CD4-positive, alpha-beta memory T cell (primary cell): ENCODE measurements around the gene CDC42. TPM values are rescaled to one million over a fixed set of nuclear protein-coding genes. Genes with fewer than 3 reads are reported as not detected.

Source experiments
- CTCF ChIA-PET: fragments of 350-600 bp; sonication (Branson Sonifier 250); formaldehyde crosslinking; loops from one replicate; lab custom pipeline; 2021; ENCODE audit warnings: inconsistent platforms; ENCODE audit not compliant: partially characterized antibody; lab: Charles Lee
- POLR2A ChIA-PET: fragments of 350-600 bp; sonication (Branson Sonifier 250); formaldehyde crosslinking; loops from one replicate; lab custom pipeline; 2021; ENCODE audit not compliant: partially characterized antibody; lab: Charles Lee
- DNase-seq, 5 donors: peaks; one replicate each; pipeline versions ENCODE4 v3.0.0 to v3.0.0-alpha.2; 2020 to 2022; ENCODE audit warnings: mixed read lengths in 1 of 5
- H3K27ac ChIP-seq: one replicate; pipeline ENCODE4 v1.7.0; 2013; ENCODE audit warnings: low read depth, low read length
- H3K27me3 ChIP-seq: 2 replicates; pipeline ENCODE4 v1.7.0; 2013; ENCODE audit warnings: mild to moderate bottlenecking, low read length, moderate library complexity; ENCODE audit not compliant: insufficient read depth
- H3K36me3 ChIP-seq: 2 replicates; pipeline ENCODE4 v1.7.0; 2013; ENCODE audit warnings: mild to moderate bottlenecking, low read length, moderate library complexity; ENCODE audit not compliant: insufficient read depth
- H3K4me1 ChIP-seq: 2 replicates; pipeline ENCODE4 v1.7.0; 2013; ENCODE audit warnings: mild to moderate bottlenecking, low read length, moderate library complexity; ENCODE audit not compliant: insufficient read depth
- H3K4me3 ChIP-seq, 2 donors: one replicate each; pipeline ENCODE4 v1.7.0; 2013; ENCODE audit warnings: low read length in 2 of 2, mild to moderate bottlenecking in 1 of 2
- H3K9me3 ChIP-seq, 2 donors: one replicate each; pipeline ENCODE4 v1.7.0; 2013; ENCODE audit warnings: low read length in 2 of 2, control low read depth in 1 of 2; ENCODE audit not compliant: control insufficient read depth in 1 of 2
- H3K27ac Mint-ChIP-seq, 7 donors: one replicate each; pipeline ENCODE4 v1.8.0; 2020 to 2021; ENCODE audit warnings: mixed read lengths in 7 of 7, mild to moderate bottlenecking in 6 of 7, inconsistent platforms in 3 of 7, moderate library complexity in 3 of 7
- H3K27me3 Mint-ChIP-seq, 2 donors: one replicate each; pipeline ENCODE4 v1.8.0; 2020 to 2021; ENCODE audit warnings: mixed read lengths in 2 of 2
- H3K36me3 Mint-ChIP-seq, 2 donors: one replicate each; pipeline ENCODE4 v1.8.0; 2020 to 2021; ENCODE audit warnings: mixed read lengths in 2 of 2, inconsistent platforms in 1 of 2, mild to moderate bottlenecking in 1 of 2
- H3K4me1 Mint-ChIP-seq, 4 donors: one replicate each; pipeline ENCODE4 v1.8.0; 2020 to 2021; ENCODE audit warnings: mixed read lengths in 4 of 4, mild to moderate bottlenecking in 1 of 4
- H3K4me3 Mint-ChIP-seq, 8 donors: one replicate each; pipeline ENCODE4 v1.8.0; 2020 to 2021; ENCODE audit warnings: mixed read lengths in 8 of 8, mild to moderate bottlenecking in 7 of 8, moderate library complexity in 6 of 8, inconsistent platforms in 3 of 8
- H3K9me3 Mint-ChIP-seq, 8 donors: one replicate each; pipeline ENCODE4 v1.8.0; 2020 to 2021; ENCODE audit warnings: mixed read lengths in 8 of 8, mild to moderate bottlenecking in 5 of 8, inconsistent platforms in 3 of 8, moderate library complexity in 1 of 8
- intact Hi-C: fragments of 100-400 bp; cut with micrococcal nuclease; formaldehyde crosslinking; loops from one replicate; pipeline ENCODE4 v1.15.1; 2023
- polyA plus RNA-seq, 2 donors: library from polyadenylated mRNA; unstranded; fragments of 300-500 nt; fragmentation: Illumina TruSeq; gene quantifications; one replicate each; pipeline ENCODE4 v1.2.3, GENCODE V29; 2021
- total RNA-seq, 2 experiments: library from RNA; stranded (reverse); gene quantifications; one replicate each; pipeline ENCODE4 v1.2.3, GENCODE V29; 2021

The CDC42 gene
- total and polyA plus RNA-seq, 4 experiments from 2014 or later: 159 to 320 (median 198) TPM

DNA sequence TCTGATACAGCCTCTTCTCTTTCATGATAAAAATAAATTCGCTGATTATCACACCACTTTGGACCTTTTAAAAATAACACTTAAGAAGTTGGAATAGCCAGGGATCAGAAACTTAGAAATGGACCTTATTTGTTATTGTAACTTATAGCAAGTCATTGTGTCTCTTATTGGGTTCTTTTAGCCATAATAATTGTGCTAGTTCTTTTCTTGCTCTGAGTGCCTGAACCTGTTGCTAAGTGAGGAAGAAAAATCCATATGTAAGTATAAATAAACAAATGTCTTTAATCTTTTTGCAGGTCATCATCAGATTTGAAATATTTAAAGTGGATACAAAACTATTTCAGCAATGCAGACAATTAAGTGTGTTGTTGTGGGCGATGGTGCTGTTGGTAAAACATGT is 25.6 kb downstream of the CDC42 start:
- no peak for DNase-seq
- Histone ChIP-seq H3K36me3 (peaks cover 29% of the 10 kb centered on the region), H3K4me3 (no peak overlapping the region), H3K9me3 (no peaks in the 10 kb centered on the region), H3K27ac (no peak overlapping the region), H3K4me1 (peaks cover 89% of the 10 kb centered on the region), H3K27me3 (no peaks in the 10 kb centered on the region)
- intact Hi-C loops: no loop called here
- Mint-ChIP-seq H3K27ac (peak overlapping the region in 5 of 7 donors; percentile 4 to 82 (median 29)), H3K27me3 (no peaks in the 10 kb centered on the region), H3K9me3 (peaks cover 0 to 6% (median 0%) of the 10 kb centered on the region in 8 donors), H3K4me3 (peak overlapping the region in 6 of 8 donors; percentile 3 to 76 (median 45)), H3K36me3 (peaks cover 45 to 75% of the 10 kb centered on the region in 2 donors), H3K4me1 (peaks cover 61 to 92% (median 74%) of the 10 kb centered on the region in 4 donors)
- CTCF ChIA-PET: interaction anchor here (1.0 kb wide), 1 partner anchor 54 kb away, joined by 6 read pairs; no protein-coding TSS in a partner anchor
- POLR2A ChIA-PET: interaction anchor here (0.6 to 7.4 kb wide), 2 partner anchors 54 to 1276 kb away, joined by 4 to 38 read pairs; no protein-coding TSS in a partner anchor

DNA sequence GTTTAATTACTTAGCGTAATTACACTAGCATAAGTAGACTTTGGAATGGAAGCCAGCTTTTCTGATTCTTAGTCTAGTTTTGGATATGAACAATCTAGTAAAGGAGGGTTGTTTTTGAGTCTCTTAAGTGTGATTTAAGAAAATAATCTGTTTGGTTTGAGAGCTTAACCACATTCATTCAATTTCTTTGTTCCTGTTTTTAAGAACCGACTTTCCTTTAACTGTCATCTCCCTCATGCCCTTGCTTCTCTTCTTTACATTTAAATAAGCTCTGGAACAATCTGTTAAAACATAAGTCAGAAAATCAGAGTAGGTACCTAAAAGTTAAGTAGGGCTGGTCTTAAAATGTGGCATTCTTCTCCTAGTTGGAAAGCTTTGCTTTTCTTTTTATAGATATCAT is 27.7 kb downstream of the CDC42 start:
- Histone ChIP-seq H3K9me3 (no peaks in the 10 kb centered on the region), H3K27ac (no peak overlapping the region), H3K4me1 (peaks cover 90% of the 10 kb centered on the region), H3K27me3 (no peaks in the 10 kb centered on the region), H3K4me3 (no peak overlapping the region), H3K36me3 (peaks cover 29% of the 10 kb centered on the region)
- intact Hi-C loops: no loop called here
- H3K27ac Mint-ChIP-seq: peak overlapping the region in 1 of 7 donors; percentile 57
- ChIA-PET POLR2A (interaction anchor here (0.8 to 7.4 kb wide), 3 partner anchors 27 to 69 kb away, joined by 3 to 38 read pairs (median 7); partner anchors contain the start of gene CDC42), CTCF (interaction anchor here (0.7 to 2.5 kb wide), 2 partner anchors 12 to 58 kb away, joined by 3 to 11 read pairs; no protein-coding TSS in a partner anchor)
- H3K9me3 Mint-ChIP-seq: peaks cover 0 to 3% (median 0%) of the 10 kb centered on the region in 8 donors
- no peak for DNase-seq
- peaks cover 43 to 81% of the 10 kb centered on the region in 2 donors for H3K36me3 Mint-ChIP-seq
- H3K4me1 Mint-ChIP-seq: peaks cover 65 to 94% (median 76%) of the 10 kb centered on the region in 4 donors
- H3K27me3 Mint-ChIP-seq: no peaks in the 10 kb centered on the region
- H3K4me3 Mint-ChIP-seq: no peak overlapping the region

DNA sequence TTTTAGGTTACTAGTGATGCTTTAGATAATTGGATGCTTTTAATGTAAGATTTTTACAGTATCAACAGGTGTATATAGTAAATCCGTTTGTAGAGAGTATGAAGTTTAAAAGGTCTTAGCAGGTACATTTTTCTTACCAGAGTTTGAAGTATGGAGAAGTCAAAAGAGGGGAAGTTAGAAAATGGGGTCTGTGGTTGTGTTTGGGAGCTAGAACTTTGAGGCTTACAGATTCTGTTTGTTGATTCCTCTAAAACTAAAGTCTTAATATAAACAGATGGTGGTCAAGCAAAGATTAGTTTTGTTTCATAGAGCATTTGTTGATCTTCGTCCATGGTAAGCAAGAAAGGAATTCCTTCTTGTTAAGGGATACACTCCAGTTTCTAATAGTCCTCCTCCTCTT is 35.8 kb downstream of the CDC42 start:
- Mint-ChIP-seq H3K27ac (peak overlapping the region; percentile 8 to 88 (median 79)), H3K36me3 (peaks cover 61 to 88% of the 10 kb centered on the region in 2 donors), H3K9me3 (no peaks in the 10 kb centered on the region), H3K27me3 (no peaks in the 10 kb centered on the region), H3K4me1 (peaks cover 67 to 100% (median 83%) of the 10 kb centered on the region in 4 donors), H3K4me3 (peak overlapping the region in 7 of 8 donors; percentile 6 to 83 (median 73))
- H3K27ac ChIP-seq: peak overlapping the region; percentile 22
- H3K4me3 ChIP-seq: no peak overlapping the region
- H3K4me1 ChIP-seq: peaks cover 98% of the 10 kb centered on the region
- ChIA-PET CTCF (no interaction called here), POLR2A (no interaction called here)
- peaks cover 52% of the 10 kb centered on the region for H3K36me3 ChIP-seq
- no peak for DNase-seq
- intact Hi-C loops: loop anchor here (2.0 kb wide), 2 partner anchors 14 to 32 kb away; no protein-coding TSS in a partner anchor
- H3K9me3 ChIP-seq: no peaks in the 10 kb centered on the region
- H3K27me3 ChIP-seq: no peaks in the 10 kb centered on the region

DNA sequence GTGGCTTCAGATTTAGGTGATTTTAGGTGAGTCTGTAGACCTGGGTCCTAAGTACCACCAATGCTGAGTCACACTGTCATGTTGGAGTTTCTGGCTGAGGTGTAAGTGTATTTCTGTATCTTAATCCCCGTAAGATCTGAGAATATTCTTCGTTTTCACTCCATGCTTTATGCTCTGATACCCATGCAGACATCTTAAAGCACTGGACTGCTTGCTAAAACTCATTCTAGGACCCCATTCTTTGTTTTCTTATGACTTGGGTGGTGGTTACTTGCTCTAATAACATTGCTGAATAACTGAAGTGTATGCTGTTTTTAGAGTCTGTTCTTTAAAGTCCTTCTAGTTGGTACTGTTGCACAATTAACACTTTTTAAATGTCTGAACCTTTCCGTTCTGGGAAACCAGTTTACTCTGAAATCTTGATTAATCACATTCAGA is 36.6 kb downstream of the CDC42 start:
- Histone ChIP-seq H3K36me3 (peaks cover 56% of the 10 kb centered on the region), H3K27me3 (no peaks in the 10 kb centered on the region), H3K9me3 (no peaks in the 10 kb centered on the region), H3K4me3 (peak overlapping the region in 1 of 2 donors; percentile 6), H3K4me1 (peaks cover 93% of the 10 kb centered on the region), H3K27ac (peak overlapping the region; percentile 22)
- no peaks in the 10 kb centered on the region for H3K27me3 Mint-ChIP-seq
- H3K4me3 Mint-ChIP-seq: peak overlapping the region in 7 of 8 donors; percentile 39 to 83 (median 78)
- ChIA-PET POLR2A (interaction anchor here (1.0 to 5.3 kb wide), 7 partner anchors 10 to 70 kb away, joined by 3 to 38 read pairs (median 8); partner anchors contain the start of gene CDC42), CTCF (interaction anchor here (1.6 to 3.3 kb wide), 2 partner anchors 16 to 66 kb away, joined by 7 to 15 read pairs; no protein-coding TSS in a partner anchor)
- intact Hi-C loops: loop anchor here (2.0 kb wide), 2 partner anchors 14 to 32 kb away; no protein-coding TSS in a partner anchor
- no peaks in the 10 kb centered on the region for H3K9me3 Mint-ChIP-seq
- H3K27ac Mint-ChIP-seq: peak overlapping the region; percentile 10 to 88 (median 79)
- peaks cover 65 to 98% (median 81%) of the 10 kb centered on the region in 4 donors for H3K4me1 Mint-ChIP-seq
- peaks cover 67 to 87% of the 10 kb centered on the region in 2 donors for H3K36me3 Mint-ChIP-seq
- no peak for DNase-seq

DNA sequence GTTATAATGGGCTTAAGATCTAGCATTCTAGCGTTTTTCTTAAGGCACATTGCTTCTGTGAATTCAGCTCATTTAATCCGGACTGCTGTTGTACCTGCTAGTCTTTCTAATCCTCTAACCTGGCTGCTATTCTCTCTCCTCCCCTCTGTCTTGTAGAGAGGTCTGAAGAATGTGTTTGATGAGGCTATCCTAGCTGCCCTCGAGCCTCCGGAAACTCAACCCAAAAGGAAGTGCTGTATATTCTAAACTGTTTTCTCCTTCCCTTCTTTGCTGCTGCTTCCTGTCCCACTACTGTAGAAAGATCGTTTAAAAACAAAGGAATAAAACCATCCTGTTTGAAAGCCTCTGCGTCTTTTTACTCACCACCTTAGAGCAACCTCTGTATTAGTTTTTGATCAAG is 37.3 kb downstream of the CDC42 start:
- peak overlapping the region; percentile 76 to 83 (median 79) for H3K27ac Mint-ChIP-seq
- Histone ChIP-seq H3K9me3 (no peaks in the 10 kb centered on the region), H3K27me3 (no peaks in the 10 kb centered on the region), H3K27ac (peak overlapping the region; percentile 22), H3K4me3 (peak overlapping the region in 1 of 2 donors; percentile 6), H3K4me1 (peaks cover 86% of the 10 kb centered on the region), H3K36me3 (peaks cover 56% of the 10 kb centered on the region)
- H3K4me1 Mint-ChIP-seq: peaks cover 61 to 96% (median 78%) of the 10 kb centered on the region in 4 donors
- no peaks in the 10 kb centered on the region for H3K27me3 Mint-ChIP-seq
- no peaks in the 10 kb centered on the region for H3K9me3 Mint-ChIP-seq
- CTCF ChIA-PET: interaction anchor here (1.4 to 3.3 kb wide), 3 partner anchors 15 to 67 kb away, joined by 3 to 15 read pairs (median 7); no protein-coding TSS in a partner anchor
- peak overlapping the region; percentile 55 to 83 (median 78) for H3K4me3 Mint-ChIP-seq
- POLR2A ChIA-PET: interaction anchor here (1.0 to 5.3 kb wide), 8 partner anchors 10 to 71 kb away, joined by 3 to 38 read pairs (median 7); partner anchors contain the start of gene CDC42
- DNase-seq: peak in 2 of 5 donors; percentile 12 to 15
- intact Hi-C loops: loop anchor here (2.0 kb wide), 3 partner anchors 15 to 33 kb away; no protein-coding TSS in a partner anchor
- peaks cover 65 to 85% of the 10 kb centered on the region in 2 donors for H3K36me3 Mint-ChIP-seq

DNA sequence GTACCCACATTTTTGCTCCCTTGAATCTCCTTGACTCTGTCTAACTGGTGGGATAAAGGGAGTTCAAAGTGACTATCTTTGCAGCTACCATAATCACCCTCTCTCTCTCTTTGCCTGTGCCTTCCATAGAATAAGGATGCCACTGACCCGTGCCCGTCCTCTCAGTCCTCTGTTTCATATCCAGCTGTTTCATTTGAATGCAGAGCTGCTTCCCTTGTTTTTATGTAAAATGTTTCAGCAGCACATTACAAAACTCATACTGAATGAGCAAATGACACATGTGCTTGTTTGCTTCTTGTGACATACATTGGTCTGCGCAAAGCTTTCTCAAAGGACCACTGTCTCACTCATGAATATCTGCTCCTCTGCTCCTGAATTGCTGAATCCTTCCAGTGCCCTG is 38.4 kb downstream of the CDC42 start:
- Mint-ChIP-seq H3K9me3 (no peaks in the 10 kb centered on the region), H3K4me3 (peak overlapping the region in 6 of 8 donors; percentile 43 to 83 (median 72)), H3K36me3 (peaks cover 62 to 86% of the 10 kb centered on the region in 2 donors), H3K4me1 (peaks cover 58 to 89% (median 75%) of the 10 kb centered on the region in 4 donors), H3K27me3 (no peaks in the 10 kb centered on the region), H3K27ac (peak overlapping the region; percentile 11 to 84 (median 77))
- Histone ChIP-seq H3K9me3 (no peaks in the 10 kb centered on the region), H3K4me3 (no peak overlapping the region), H3K27me3 (no peaks in the 10 kb centered on the region), H3K27ac (no peak overlapping the region), H3K36me3 (peaks cover 56% of the 10 kb centered on the region), H3K4me1 (peaks cover 75% of the 10 kb centered on the region)
- ChIA-PET CTCF (interaction anchor here (0.9 to 3.3 kb wide), 4 partner anchors 9 to 68 kb away, joined by 3 to 15 read pairs (median 5); no protein-coding TSS in a partner anchor), POLR2A (interaction anchor here (1.1 to 5.3 kb wide), 5 partner anchors 36 to 72 kb away, joined by 5 to 38 read pairs (median 8); partner anchors contain the start of gene CDC42)
- no peak for DNase-seq
- intact Hi-C loops: loop anchor here (2.0 kb wide), 1 partner anchor 14 kb away; no protein-coding TSS in a partner anchor
